NCI-H82 treated with DMSO at 0.1 percent for 48 hours (cell line): ENCODE measurements around the gene SLC25A53.
"Not testable (repeated sequence)": the region's sequence is repeated elsewhere in the genome, so short reads cannot be mapped to it uniquely, and the experiment has no call there.

ENCODE experiments used
- DNase-seq: peaks from one replicate; lab custom pipeline; 2025; ENCODE audit not compliant: unreplicated experiment; lab: John Stamatoyannopoulos, UW

SLC25A53 gene

GRCh38 chrX:104075778-104076445, 80.9 kb downstream of the SLC25A53 start, which contains the start of gene TMSB15C:
Gene TMSB15C, minus strand, starts transcription at chrX:104076236.
- not testable (repeated sequence) for DNase-seq

GRCh38 chrX:104062636-104063035, 94.2 kb downstream of the SLC25A53 start:
- not testable (repeated sequence) for DNase-seq

- not testable (repeated sequence) for DNase-seq
Observed at GRCh38 chrX:104054956-104055355, 101.9 kb downstream of the SLC25A53 start.
